HL-60/S4 treated with retinoic acid at 250 ng/mL for 4 days and 3 days (cell line): ENCODE measurements around the gene TSPEAR.
"Not testable (repeated sequence)": the region's sequence is repeated elsewhere in the genome, so short reads cannot be mapped to it uniquely, and the experiment has no call there.

Experiments used
- in situ Hi-C: fragments of 300-500 bp; cut with MboI; formaldehyde crosslinking; loops from 2 replicates; pipeline ENCODE4 v1.7.0; 2022; ENCODE audit warnings: low sequenced_read_pairs

Gene TSPEAR

GRCh38 chr21:44556879-44557278 lies 154.5 kb downstream of the TSPEAR start:
- in situ Hi-C loops: no loop called here

GRCh38 chr21:44555200-44555875 lies 156.0 kb downstream of the TSPEAR start:
- in situ Hi-C loops: no loop called here

- in situ Hi-C loops: no loop called here
Observed at GRCh38 chr21:44552681-44553080, 158.7 kb downstream of the TSPEAR start.

GRCh38 chr21:44552136-44552535 lies 159.2 kb downstream of the TSPEAR start:
- in situ Hi-C loops: no loop called here

- in situ Hi-C loops: no loop called here
Observed at GRCh38 chr21:44551340-44551961, 159.9 kb downstream of the TSPEAR start, which contains the start of gene KRTAP10-2. Gene KRTAP10-2 (minus strand): TSS chr21:44551505. CDS start chr21:44551458, 47 bp downstream.

- in situ Hi-C loops: no loop called here
Observed at GRCh38 chr21:44550807-44551206, 160.6 kb downstream of the TSPEAR start.

- in situ Hi-C loops: not testable (repeated sequence)
Observed at GRCh38 chr21:44550285-44550684, 161.1 kb downstream of the TSPEAR start.

- in situ Hi-C loops: loop anchor here (25.0 kb wide), 1 partner anchor 112 kb away; no protein-coding TSS in a partner anchor
Observed at GRCh38 chr21:44549525-44550211, 161.7 kb downstream of the TSPEAR start.

GRCh38 chr21:44548922-44549321 lies 162.4 kb downstream of the TSPEAR start:
- in situ Hi-C loops: loop anchor here (25.0 kb wide), 1 partner anchor 112 kb away; no protein-coding TSS in a partner anchor

GRCh38 chr21:44548381-44548780 lies 163.0 kb downstream of the TSPEAR start:
- in situ Hi-C loops: loop anchor here (25.0 kb wide), 1 partner anchor 111 kb away; no protein-coding TSS in a partner anchor

GRCh38 chr21:44547656-44548331 lies 163.6 kb downstream of the TSPEAR start:
- in situ Hi-C loops: loop anchor here (25.0 kb wide), 1 partner anchor 110 kb away; no protein-coding TSS in a partner anchor

- in situ Hi-C loops: loop anchor here (25.0 kb wide), 1 partner anchor 107 kb away; no protein-coding TSS in a partner anchor
Observed at GRCh38 chr21:44544566-44544965, 166.8 kb downstream of the TSPEAR start.

GRCh38 chr21:44542716-44543115 lies 168.7 kb downstream of the TSPEAR start:
- in situ Hi-C loops: loop anchor here (25.0 kb wide), 1 partner anchor 105 kb away; no protein-coding TSS in a partner anchor

- in situ Hi-C loops: loop anchor here (25.0 kb wide), 1 partner anchor 104 kb away; no protein-coding TSS in a partner anchor
Observed at GRCh38 chr21:44540741-44541288, 170.6 kb downstream of the TSPEAR start.

GRCh38 chr21:44539991-44540666 lies 171.2 kb downstream of the TSPEAR start, which contains the start of gene KRTAP10-1:
Gene KRTAP10-1 (minus strand): TSS chr21:44540195. CDS start chr21:44540150, 45 bp downstream.
- in situ Hi-C loops: loop anchor here (25.0 kb wide), 1 partner anchor 103 kb away; no protein-coding TSS in a partner anchor

- in situ Hi-C loops: loop anchor here (25.0 kb wide), 1 partner anchor 102 kb away; no protein-coding TSS in a partner anchor
Observed at GRCh38 chr21:44539046-44539445, 172.3 kb downstream of the TSPEAR start.

- in situ Hi-C loops: loop anchor here (25.0 kb wide), 1 partner anchor 101 kb away; no protein-coding TSS in a partner anchor
Observed at GRCh38 chr21:44537930-44538911, 173.2 kb downstream of the TSPEAR start.

- in situ Hi-C loops: loop anchor here (25.0 kb wide), 1 partner anchor 99 kb away; no protein-coding TSS in a partner anchor
Observed at GRCh38 chr21:44535963-44536362, 175.4 kb downstream of the TSPEAR start.
